ENCODE results near the gene TNRC18.
A peak's percentile ranks its signal among the peaks of the same experiment; 100 is the strongest.

Gene TNRC18

DNA sequence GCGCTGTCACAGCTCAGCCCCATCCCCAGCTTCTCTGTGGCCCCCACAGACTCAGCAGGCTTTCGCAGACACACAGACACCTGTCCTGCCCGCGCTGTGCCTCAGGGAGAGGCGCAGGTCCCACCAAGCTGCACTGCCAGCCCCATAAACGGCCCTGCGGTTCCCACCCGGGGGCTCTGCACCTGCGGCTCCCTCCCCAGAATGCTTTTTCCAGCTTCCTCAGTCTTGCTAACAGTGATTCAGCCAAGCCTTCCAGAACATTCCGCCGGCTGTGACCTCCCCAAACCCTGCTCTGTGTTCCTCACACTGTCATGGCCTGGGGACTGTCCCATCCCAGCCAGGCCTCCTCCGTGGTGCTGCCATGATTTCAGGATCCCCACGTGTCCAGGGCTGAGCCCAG lies 27.8 kb upstream of the TNRC18 start:
- DNase-seq: no peak

DNA sequence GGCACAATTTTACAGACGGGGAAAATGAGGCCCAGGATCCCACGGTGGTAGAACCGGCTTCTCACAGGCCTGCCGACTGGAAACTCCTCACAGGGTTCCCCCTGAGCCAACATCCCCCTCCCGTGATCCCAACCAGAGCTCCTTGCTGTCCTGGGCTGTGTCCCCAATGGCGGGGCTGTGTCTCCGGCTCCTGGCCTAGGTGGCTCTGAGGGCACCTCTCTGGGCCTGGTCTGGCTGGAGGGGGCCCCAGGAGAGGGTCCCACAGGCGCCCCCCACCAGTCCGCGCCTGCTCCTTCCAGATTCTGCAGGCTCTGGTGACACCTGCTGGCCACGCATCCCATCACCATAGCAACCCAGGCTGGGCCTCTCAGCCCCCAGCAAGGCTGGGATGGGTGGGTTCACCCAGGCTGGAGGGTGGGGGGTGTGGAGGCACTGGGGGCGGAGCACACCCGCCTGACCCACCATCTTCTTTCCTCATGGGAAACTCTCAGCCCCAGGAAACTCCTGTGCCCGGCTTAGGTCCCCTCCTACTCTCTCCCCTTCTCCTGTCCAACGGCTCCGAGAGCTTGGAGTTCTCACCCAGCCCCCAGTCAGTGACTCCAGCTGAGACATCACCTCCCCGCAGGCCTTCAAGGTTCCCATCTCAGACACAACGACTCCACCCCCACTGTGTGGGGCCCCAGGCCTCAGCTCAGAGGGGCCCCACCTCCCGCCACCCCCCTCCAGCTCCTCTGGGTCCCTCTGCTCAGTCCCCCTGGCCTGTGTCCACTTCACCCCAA lies 27.1 kb upstream of the TNRC18 start:
- no peak for DNase-seq

DNA sequence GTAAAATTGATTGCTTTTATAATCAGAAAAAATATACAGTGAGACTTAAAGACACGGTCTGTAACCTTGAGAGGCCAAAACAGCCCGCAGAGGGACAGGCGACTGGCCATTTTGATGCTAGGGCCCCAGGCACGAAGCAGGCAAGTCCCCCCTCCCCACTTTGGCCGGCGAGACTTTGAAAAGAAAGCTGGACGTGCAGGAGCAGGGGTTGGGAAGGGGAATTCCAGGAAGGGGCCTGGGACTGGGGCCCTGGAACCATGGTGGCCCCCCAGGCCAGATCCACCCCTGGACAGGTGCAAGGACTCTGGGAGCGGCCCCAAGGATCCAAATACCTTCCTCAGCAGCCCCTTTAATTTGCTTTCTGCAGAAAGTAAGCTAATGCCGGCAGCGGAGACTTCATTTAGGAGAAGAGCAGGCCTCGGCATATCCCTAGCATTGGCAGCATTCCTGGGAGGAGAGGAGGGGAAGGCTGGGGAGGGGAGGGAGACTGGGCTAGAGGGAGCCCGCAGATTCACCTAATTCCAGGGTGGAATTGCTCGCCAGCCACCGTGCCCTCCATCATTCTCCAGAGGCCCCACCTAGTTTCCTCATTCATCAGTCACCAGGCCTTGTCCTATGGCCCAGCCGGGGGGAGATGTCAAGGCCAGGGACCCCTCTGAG lies 24.9 kb upstream of the TNRC18 start:
- no peak for DNase-seq

DNA sequence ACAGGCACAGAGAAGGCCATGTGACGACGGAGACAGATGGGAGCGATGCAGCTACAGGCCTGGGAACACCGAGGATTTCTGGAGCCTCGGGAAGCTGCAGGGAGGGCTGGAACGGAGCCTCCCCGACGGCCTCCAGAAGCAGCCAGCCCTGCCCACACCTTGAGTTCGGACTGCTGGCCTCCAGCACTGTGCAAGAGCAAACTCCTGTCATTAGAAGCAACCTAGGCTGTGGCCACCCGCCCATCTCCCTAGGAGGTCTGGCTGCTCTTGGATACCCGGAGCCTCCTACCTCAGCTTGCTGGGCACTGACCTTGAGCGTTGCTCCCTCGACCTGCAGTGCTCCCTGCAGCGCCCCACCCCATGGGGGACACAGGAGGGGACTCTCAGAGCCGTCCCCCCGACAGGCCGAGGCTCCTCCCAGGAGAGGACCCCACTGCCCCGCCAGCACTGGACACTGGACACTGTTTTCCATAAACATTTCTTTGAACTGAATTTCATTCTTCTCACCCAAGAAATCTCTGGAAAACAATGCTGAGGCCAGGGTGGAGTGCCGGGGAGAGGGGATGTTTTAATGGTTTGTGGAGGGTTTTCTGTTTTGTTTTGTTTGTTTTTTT lies 22.5 kb upstream of the TNRC18 start:
- no peak for DNase-seq

DNA sequence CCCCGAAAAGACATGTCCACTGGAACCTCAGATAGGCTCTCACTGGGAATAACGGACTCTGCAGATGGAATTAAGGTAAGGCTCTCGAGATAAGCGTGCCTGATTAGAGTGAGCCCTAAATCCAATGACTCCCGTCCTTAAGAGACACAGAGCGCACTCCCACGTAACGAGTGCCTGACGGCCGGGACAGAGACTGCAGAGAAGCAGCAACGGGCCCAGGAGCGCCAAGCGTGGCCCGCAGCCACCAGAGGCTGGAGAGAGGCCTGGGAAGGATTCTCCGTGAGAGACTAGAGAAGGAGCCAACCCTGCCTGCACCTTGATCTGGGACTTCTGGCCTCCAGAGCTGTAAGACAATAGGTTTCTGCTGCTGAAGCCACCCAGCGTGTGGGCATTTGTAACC lies 20.0 kb upstream of the TNRC18 start:
- no peak for DNase-seq

DNA sequence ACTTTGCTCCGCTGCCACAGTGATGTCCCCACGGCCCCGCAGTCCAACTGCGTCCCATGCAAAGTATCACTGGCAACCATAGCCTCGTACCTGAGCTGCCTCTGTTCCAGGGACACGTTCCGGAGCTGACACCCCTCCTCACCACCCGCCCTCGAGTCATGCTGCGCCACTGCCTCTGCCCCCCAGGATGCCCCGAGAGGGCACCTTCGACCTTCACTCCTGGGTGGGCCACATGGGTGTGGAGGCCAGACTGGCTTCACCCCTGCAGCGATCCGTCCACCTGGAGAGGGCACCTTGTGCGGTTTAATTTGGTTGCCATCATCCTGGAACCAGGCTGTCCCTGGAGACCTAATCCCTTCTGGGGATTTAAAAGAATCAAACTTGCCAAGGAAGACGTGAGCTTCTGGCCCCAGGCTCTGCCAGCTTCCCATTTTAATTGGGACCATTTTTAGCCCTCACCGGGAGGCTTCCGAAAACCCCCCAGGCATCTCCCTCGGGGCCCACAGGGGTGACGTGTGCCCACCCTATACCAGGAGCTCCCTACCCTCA lies 19.2 kb upstream of the TNRC18 start:
- no peak for DNase-seq

DNA sequence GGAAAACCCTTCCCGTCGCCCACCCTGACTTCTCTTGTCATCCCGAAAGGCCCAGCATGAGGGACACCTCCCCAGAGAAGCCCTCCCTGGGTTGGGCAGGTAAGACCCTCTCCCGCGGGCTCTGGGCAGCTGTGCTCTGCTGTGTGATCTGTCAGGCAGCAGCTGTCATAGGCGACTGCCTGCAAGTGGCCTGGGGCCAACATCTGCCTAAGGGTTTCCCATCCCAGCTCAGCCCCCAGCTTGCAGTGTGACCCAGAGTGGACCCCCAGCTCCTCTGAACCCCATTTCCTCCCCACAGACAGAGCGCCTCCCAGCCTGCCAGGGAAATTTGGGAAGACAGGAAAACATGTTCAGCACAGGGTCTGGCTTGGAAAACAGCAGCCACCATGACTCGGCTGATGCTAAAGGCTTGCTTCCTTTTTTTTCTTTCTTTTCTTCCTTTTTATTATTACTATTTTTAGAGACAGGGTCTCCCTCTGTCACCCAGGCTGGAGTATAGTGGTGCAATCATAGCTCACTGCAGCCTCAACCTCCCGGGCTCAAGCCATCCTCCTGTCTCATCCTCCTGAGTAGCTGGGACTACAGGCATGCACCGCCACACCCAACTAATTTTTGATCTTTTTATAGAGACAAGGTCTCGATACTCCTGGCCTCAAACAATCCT lies 18.3 kb upstream of the TNRC18 start:
- no peak for DNase-seq

DNA sequence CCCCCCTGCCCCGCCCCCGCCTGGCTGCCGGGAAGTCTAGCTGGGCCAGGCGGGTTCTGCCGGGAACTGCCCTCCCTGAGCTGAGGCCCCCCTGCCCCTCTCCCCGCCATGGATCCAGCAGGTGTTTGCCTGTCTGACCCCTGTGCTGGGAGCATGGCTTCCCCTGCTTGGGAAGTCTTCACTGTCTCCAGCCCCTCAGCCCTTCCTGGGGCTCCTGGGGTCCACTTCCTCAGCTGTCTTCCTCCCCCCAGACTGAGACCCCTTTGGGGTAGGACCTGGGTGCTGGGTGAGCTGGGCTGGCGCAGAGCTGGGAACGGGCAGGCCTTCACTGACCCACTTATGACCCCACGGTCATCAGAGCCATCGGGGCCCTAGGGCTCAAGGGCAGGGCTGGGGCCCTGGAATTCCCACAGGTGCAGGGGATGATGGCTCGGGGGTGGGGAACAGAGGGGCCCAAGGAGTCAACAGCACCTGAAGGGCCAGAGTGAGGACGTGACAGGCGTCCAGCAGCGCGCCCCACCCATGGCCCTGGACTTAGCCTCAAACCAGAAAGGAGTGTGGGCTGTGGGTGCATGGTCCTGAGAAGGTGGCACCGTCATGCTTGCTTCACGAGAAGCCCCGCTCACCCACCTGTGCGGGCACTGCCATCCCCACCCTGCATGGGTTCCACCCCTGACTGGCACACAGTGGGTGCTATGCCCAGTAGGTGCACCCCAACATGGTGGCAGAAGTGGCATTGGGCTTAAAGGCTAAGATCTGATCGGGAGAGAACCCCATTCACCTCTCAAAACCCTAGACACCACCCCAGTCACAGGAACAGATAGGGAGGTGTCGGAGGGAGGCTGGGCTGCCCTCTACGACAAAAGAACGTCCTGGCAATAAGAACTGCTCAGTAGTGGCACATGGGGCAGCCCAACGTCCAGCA lies 16.2 kb upstream of the TNRC18 start:
- DNase-seq: no peak

DNA sequence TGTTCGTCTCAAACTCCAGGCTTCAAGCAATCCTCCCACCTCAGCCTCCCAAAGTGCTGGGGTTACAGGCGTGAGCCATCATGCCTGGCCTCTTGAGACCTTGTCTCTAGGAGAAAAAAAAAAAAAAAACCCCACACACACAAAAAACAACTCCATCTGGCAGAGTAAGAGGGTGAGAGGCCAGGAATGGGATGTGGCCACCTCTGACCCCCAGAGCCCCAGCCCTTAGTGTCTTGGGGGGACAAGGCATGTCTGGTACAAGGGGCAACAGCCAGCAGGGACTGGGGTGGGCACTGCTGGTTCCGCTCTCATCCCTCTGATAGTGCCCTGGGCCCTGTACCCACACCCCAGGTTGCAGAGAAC lies 15.6 kb upstream of the TNRC18 start:
- no peak for DNase-seq

DNA sequence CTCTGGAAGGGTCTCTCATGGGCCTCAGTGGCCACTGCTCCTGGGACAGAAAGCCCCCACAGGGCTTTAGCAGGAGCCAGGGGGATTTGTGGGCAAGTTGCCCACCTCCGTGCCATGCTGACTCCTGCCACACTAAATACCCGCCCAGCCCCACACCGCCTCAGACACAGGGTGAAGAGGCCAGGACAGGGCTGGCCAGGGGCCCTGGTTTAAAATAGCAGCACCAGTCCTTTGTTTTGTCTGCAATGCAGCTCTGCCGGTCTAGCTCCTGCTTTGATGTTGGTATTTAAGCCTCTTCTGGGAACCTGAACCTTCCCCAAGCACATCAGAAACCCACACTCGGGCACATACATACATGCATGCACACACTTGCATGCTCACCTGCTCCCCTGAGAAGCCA lies 14.4 kb upstream of the TNRC18 start:
- DNase-seq: no peak

DNA sequence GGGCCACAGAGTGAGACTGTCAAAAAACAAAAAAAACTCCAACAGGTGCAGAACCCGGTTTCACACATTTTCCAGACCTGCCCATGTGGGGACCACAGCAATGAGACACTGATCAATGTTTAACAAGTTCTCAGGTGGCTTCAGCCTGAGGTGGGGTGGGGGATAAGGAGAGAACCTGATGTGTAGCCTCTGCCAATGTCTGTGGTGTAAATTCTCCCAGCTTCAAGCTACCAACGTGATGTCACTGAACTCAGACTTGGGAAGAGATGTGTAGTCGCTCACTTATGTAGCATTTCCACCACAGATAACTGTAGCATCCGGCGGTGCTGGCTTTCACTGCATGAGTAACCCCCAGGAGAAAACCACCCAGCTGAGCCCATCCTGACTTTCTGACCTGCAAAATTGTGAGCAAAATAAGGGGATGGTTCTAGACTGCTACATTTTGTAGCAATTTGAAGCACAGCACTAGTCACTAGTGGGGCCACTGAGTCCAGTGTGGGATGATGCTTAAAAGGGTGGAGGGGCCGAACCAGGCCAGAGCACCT lies 13.8 kb upstream of the TNRC18 start:
- DNase-seq: no peak

DNA sequence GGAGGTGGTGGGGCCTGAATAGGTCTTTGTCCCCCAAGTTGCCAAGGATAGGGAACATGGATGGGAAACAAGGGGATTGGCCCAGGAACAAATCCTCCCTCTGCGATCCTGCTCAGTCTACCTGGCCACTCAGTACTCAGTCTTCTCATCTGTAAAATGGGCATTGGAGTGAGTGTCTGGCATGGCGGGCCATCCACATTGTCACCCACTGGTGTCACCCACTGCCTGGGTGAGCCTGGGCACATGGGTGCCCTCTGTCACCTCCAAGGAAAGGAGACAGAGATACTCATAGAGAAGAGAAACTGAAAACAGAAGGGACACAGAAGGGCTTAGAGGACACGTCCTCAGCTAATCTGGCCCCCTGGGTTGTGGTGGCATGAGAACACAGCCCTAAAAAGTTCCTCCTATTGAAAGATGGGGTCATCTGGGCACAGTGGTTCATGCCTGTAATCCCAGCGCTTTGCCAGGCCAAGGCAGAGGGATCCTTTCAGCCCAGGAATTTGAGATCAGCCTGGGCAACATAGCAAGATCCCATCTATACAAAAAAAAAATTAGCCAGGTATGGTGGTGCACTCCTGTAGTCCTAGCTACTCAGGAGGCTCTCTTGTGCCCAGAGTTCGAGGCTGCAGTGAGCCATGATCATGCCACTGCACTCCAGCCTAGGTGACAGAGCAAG lies 12.5 kb upstream of the TNRC18 start:
- no peak for DNase-seq

DNA sequence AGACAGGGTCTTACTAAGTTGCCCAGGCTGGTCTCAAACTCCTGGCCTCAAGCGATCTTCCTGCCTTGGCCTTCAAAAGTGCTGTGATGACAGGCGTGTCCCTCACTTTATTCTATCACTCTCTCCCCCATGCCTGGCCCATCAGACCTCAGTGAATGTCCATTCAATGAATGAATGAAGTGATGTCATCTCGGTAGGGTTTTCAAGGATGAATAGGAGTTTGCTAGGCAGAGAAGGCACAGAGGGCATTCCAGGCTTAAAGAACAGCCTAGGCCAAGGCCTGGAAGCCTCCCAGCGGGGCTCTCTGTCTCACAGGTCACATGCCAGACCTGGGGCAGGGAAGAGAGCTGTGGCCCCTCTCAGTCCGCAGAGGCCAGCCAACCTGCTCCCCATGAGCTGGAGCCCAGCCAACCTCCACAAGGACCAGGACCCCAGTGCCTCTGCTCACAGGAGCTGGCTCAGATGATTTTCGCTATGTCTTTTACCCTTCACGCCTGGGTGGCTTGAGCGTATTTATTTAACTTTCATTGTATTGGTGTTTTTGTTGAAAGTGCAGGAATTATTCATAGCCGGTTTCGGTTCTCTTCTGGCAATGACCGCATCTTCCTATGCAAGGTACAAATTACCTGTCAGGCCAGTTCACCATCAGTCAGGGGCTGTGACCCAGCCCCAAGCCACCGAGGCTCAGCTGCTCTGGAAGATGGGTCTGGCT lies 11.8 kb upstream of the TNRC18 start:
- DNase-seq: no peak

DNA sequence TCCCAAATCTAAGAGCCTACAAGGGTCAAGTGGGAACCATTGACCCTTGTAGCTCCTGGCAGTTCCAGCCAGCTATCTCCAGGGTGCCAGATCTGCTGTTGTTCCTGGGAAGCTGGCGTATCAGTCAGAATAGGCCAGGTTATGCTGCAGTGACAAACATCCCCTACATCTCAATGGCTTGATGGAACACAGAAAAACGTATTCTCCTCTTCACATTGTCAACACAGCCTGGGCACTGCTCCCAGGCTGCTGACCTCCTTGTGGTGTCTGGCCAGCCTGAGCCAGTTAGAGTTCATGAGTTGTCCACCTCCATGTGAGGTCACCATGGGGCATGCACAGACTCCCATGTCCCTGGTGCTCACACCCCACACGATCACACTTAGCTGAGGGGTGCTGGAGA lies 9.5 kb upstream of the TNRC18 start:
- no peak for DNase-seq

DNA sequence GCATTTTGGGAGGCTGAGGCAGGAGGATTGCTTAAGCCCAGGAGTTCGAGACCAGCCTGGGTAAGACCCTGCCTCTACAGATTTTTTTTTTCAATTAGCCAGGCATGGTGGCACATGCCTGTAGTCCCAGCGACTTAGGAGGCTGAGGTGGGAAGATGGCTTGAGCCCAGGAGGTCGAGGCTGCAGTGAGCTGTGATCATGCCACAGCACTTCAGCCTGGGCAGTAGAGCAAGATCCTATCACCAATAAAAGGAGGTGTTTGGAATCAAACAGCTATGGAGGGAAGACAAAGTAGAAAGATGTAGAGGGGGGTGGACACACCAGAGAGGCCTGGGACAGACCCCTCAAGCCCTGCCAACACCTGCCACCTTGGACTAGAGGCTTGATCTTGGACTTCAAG lies 9.1 kb upstream of the TNRC18 start:
- no peak for DNase-seq

DNA sequence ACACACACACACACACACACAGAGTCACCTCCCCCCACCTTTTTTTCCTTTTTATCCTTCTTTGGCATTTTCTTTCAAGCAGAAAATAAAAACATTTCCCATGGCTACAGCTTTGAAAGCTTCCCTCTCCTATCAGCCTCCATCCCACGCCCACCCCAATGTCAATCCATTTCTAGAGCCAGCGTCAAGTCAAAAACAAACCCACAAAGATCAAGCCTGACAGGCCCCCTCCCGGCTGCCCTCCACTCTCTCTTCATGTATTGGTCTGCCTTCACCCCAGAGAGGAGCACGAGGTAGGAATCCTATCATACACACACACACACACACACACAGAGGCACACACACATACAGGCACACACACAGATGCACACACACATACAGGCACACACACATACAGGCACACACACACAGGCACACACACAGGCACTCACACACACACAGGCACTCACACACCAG lies 8.0 kb upstream of the TNRC18 start:
- DNase-seq: no peak

DNA sequence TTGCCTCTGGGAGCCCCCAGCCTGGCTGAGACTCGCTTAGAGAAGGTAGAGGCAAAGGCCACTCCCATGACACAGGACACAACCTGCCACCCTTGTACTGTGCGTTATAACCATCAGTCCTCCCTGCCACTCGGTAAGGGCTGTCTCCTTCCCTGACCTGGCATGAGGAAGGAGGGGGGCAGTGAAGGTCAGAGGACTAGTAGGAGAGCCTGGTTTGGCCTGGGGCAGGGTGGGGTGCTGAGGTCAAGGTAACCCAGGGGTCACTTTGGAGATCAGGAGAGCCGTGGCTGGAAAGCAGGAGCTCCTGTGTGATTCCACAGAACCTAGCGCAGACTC lies 6.9 kb upstream of the TNRC18 start:
- DNase-seq: no peak

DNA sequence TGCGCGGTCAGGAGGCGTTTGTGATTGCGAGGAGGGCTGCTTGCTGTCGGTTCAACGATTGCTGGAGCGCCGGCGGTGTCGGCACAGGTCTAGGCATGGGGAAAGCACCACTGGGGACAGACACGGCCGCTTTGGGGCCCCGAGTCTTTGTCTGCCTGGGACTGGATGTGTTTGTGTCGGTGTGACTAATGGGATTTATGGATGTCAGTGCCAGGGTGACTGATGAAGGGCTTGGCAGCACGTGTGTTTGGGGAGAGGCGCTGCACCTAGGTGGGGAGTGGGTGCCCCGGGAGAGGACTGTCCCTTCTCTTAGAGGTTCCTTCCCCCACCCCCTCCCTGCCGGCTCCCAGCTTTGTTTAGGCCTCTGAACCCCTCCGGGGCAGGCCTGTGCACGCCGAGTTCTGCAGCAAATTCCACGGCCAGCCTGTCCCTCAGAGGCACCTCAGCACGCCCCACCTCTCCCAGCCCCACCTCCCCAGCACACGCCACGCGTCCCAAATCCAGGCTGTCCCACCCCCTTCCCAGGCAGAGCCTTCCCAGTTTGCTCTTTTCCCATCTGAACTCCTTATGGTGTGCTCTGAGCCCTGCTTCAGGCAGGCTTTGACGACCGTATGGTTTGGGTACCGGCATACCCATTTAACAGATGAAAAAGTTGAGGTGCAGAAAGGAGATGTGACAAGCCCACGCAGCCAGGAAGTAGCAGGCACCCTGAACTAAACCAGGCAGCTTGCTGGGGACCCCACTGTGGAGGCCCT lies 6.4 kb upstream of the TNRC18 start:
- DNase-seq: peak; percentile 36

DNA sequence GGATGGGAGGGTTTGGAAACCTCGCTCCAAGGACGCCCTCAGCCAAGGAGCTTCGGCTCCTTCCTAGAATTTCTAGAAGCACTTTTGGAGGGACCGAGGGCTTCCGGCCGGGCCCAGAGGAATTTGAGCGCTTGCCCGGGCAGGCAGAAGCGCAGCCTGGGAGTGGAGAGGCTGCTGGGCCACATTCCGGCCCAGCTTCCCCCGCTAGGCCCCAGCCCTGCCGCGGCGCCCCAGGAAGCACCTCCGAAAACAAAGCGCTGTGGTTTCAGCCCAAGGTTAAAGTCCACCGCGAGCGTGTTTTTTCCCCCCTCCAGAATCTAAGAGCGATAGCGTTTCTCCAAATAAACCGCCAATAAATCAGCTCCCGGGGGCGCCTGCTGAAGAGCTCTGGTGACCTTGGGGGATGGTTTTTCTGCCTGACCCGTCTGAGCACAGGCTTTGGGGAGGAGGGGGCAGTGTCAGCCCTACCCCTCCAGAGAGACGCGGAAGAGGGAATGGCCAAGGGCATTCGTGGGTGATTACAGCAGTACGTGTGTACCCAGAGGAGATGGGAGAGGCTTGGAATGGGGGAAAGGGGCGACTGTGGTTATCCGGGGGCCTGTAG lies 5.7 kb upstream of the TNRC18 start:
- DNase-seq: peak; percentile 45

Data from HCEC 1CT (cell line).